IMR-90 (cell line): ENCODE data around the gene HOXC12. TPM values are rescaled to one million over a fixed set of nuclear protein-coding genes. Genes with fewer than 3 reads are reported as not detected.

ENCODE experiments used
- ATAC-seq: fragments of 200-7000 bp; cut with Tn5 transposase; 2 replicates; pipeline ENCODE4 v1.9.1; 2020; ENCODE audit warnings: low read depth, mild to moderate bottlenecking, moderate library complexity
- BruUV-seq: library from RNA; stranded (reverse); fragments of 400-500 nt; replicated peaks from 2 replicates; lab custom pipeline; 2021; lab: Mats Ljungman, UMichigan
- CTCF ChIA-PET: fragments of 300-600 bp; formaldehyde crosslinking; extraction: SDS; loops from one replicate; lab custom pipeline; 2021; ENCODE audit warnings: antibody characterized with exemption; lab: Yijun Ruan, JAX
- POLR2A ChIA-PET: fragments of 300-600 bp; sonication (Branson Sonifier 250); formaldehyde crosslinking; loops from one replicate; lab custom pipeline; 2022; ENCODE audit warnings: antibody characterized with exemption; ENCODE audit not compliant: unreplicated experiment; lab: Charles Lee
- DNase-seq: peaks from one replicate; pipeline ENCODE4 v3.0.0; 2013
- H2AFZ ChIP-seq: replicated peaks from 2 replicates; pipeline ENCODE3; 2013; ENCODE audit warnings: low read length, mild to moderate bottlenecking; ENCODE audit not compliant: poor library complexity
- H2AK5ac ChIP-seq: 2 replicates; pipeline ENCODE4 v1.6.1; 2013; ENCODE audit warnings: low read depth, low read length, inconsistent platforms
- H2AK9ac ChIP-seq: replicated peaks from 2 replicates; pipeline ENCODE3; 2013; ENCODE audit warnings: mild to moderate bottlenecking, low read depth, low read length, moderate library complexity; ENCODE audit not compliant: poor library complexity
- H2BK120ac ChIP-seq: 2 replicates; pipeline ENCODE4 v1.6.1; 2013; ENCODE audit warnings: low read depth, low read length, inconsistent platforms
- H2BK15ac ChIP-seq: 3 replicates; pipeline ENCODE4 v1.6.1; 2013; ENCODE audit warnings: low read depth, low read length, inconsistent platforms
- H2BK20ac ChIP-seq: 2 replicates; pipeline ENCODE4 v1.6.1; 2013; ENCODE audit warnings: low read depth, mild to moderate bottlenecking, inconsistent platforms, low read length, moderate library complexity
- H2BK5ac ChIP-seq: 2 replicates; pipeline ENCODE4 v1.6.1; 2013; ENCODE audit warnings: mild to moderate bottlenecking, low read depth, low read length, inconsistent platforms; ENCODE audit not compliant: poor library complexity, severe bottlenecking
- H3K14ac ChIP-seq: replicated peaks from 2 replicates; pipeline ENCODE4 v1.6.1; 2013; ENCODE audit warnings: low read depth, low read length, inconsistent platforms
- H3K18ac ChIP-seq: 2 replicates; pipeline ENCODE4 v1.6.1; 2013; ENCODE audit warnings: low read depth, low read length, control low read depth
- H3K23ac ChIP-seq: 2 replicates; pipeline ENCODE4 v1.6.1; 2013; ENCODE audit warnings: low read depth, low read length, inconsistent platforms
- H3K27ac ChIP-seq: 2 replicates; pipeline ENCODE4 v1.5.1; 2013; ENCODE audit warnings: mild to moderate bottlenecking, control low read depth, low read length; ENCODE audit not compliant: insufficient read depth
- H3K27me3 ChIP-seq: 2 replicates; pipeline ENCODE4 v1.6.1; 2013; ENCODE audit warnings: low read length; ENCODE audit not compliant: control insufficient read depth, insufficient read depth
- H3K36me3 ChIP-seq: 2 replicates; pipeline ENCODE4 v1.6.1; 2013; ENCODE audit warnings: low read length, mixed read lengths; ENCODE audit not compliant: control insufficient read depth, insufficient read depth
- H3K4ac ChIP-seq: 2 replicates; pipeline ENCODE4 v1.6.1; 2013; ENCODE audit warnings: low read depth, low read length, inconsistent platforms
- H3K4me1 ChIP-seq: 2 replicates; pipeline ENCODE4 v1.6.1; 2013; ENCODE audit warnings: low read length, mixed read lengths; ENCODE audit not compliant: control insufficient read depth, insufficient read depth
- H3K4me2 ChIP-seq: 2 replicates; pipeline ENCODE4 v1.6.1; 2013; ENCODE audit warnings: low read depth, mild to moderate bottlenecking, control low read depth, low read length, moderate library complexity
- H3K4me3 ChIP-seq: 2 replicates; pipeline ENCODE4 v1.5.1; 2013; ENCODE audit warnings: low read depth, mild to moderate bottlenecking, control low read depth, low read length, moderate library complexity; ENCODE audit not compliant: insufficient read depth
- H3K56ac ChIP-seq: 2 replicates; pipeline ENCODE4 v1.6.1; 2013; ENCODE audit warnings: low read length, inconsistent platforms; ENCODE audit not compliant: insufficient read depth; ENCODE audit errors: extremely low read depth
- H3K79me1 ChIP-seq, 2 experiments: 2 replicates each; pipeline ENCODE4 v1.6.1; 2013; ENCODE audit warnings: low read length in 2 of 2, inconsistent platforms in 1 of 2, low read depth in 1 of 2
- H3K9ac ChIP-seq: 2 replicates; pipeline ENCODE4 v1.6.1; 2013; ENCODE audit warnings: low read depth, low read length, control low read depth
- H3K9me1 ChIP-seq: 2 replicates; pipeline ENCODE4 v1.6.1; 2013; ENCODE audit warnings: low read length, inconsistent platforms; ENCODE audit not compliant: insufficient read depth
- H3K9me3 ChIP-seq: 2 replicates; pipeline ENCODE4 v1.6.1; 2013; ENCODE audit warnings: low read length; ENCODE audit not compliant: control insufficient read depth, insufficient read depth
- H4K20me1 ChIP-seq: 2 replicates; pipeline ENCODE4 v1.6.1; 2013; ENCODE audit warnings: low read length, inconsistent platforms; ENCODE audit not compliant: insufficient read depth
- H4K5ac ChIP-seq: 2 replicates; pipeline ENCODE4 v1.6.1; 2013; ENCODE audit warnings: mild to moderate bottlenecking, low read depth, low read length, control low read depth
- H4K8ac ChIP-seq, 2 experiments: 2 replicates each; pipeline ENCODE4 v1.6.1; 2013; ENCODE audit warnings: low read depth in 2 of 2, low read length in 2 of 2, control low read depth in 1 of 2, inconsistent platforms in 1 of 2
- H4K91ac ChIP-seq: 2 replicates; pipeline ENCODE4 v1.6.1; 2013; ENCODE audit warnings: low read depth, low read length, inconsistent platforms; ENCODE audit not compliant: insufficient read depth
- BHLHE40 ChIP-seq: fragments of 150-350 bp; IDR thresholded peaks from 2 replicates; pipeline ENCODE4 v1.6.1; 2016; ENCODE audit warnings: mild to moderate bottlenecking, low read depth, low read length
- CEBPB ChIP-seq: IDR thresholded peaks from 2 replicates; pipeline ENCODE4 v1.6.1; 2012; ENCODE audit warnings: low read depth, low read length, improper control_type of control experiment
- CHD1 ChIP-seq: IDR thresholded peaks from 2 replicates; pipeline ENCODE4 v1.6.1; 2012; ENCODE audit warnings: low read depth, low read length, improper control_type of control experiment
- CTCF ChIP-seq: conservative IDR thresholded peaks from 2 replicates; pipeline ENCODE4 v1.5.1; 2012; ENCODE audit warnings: mild to moderate bottlenecking, low read depth, low read length, improper control_type of control experiment
- ELK1 ChIP-seq: fragments of 150-350 bp; IDR thresholded peaks from 2 replicates; pipeline ENCODE4 v1.6.1; 2016; ENCODE audit warnings: low read depth, mild to moderate bottlenecking, low read length, moderate library complexity, borderline replicate concordance
- FOS ChIP-seq: fragments of 150-350 bp; IDR thresholded peaks from 2 replicates; pipeline ENCODE4 v1.6.1; 2016; ENCODE audit warnings: low read depth, low read length
- MAFK ChIP-seq: IDR thresholded peaks from 2 replicates; pipeline ENCODE4 v1.6.1; 2012; ENCODE audit warnings: low read depth, low read length, improper control_type of control experiment
- MAZ ChIP-seq: IDR thresholded peaks from 2 replicates; pipeline ENCODE4 v1.6.1; 2012; ENCODE audit warnings: low read depth, mild to moderate bottlenecking, low read length, improper control_type of control experiment, moderate library complexity, borderline replicate concordance
- MXI1 ChIP-seq: IDR thresholded peaks from 2 replicates; pipeline ENCODE4 v1.6.1; 2012; ENCODE audit warnings: low read depth, mild to moderate bottlenecking, low read length, moderate library complexity, borderline replicate concordance
- NFE2L2 ChIP-seq: fragments of 150-350 bp; IDR thresholded peaks from 2 replicates; pipeline ENCODE4 v1.6.1; 2016; ENCODE audit warnings: low read depth, mild to moderate bottlenecking, low read length
- POLR2A ChIP-seq: IDR thresholded peaks from 2 replicates; pipeline ENCODE4 v1.6.1; 2012; ENCODE audit warnings: mild to moderate bottlenecking, low read depth, low read length
- RAD21 ChIP-seq: IDR thresholded peaks from 2 replicates; pipeline ENCODE4 v1.6.1; 2012; ENCODE audit warnings: low read length, improper control_type of control experiment
- RCOR1 ChIP-seq: IDR thresholded peaks from 2 replicates; pipeline ENCODE4 v1.6.1; 2012; ENCODE audit warnings: mild to moderate bottlenecking, low read length, improper control_type of control experiment; ENCODE audit not compliant: insufficient replicate concordance
- RFX5 ChIP-seq: IDR thresholded peaks from 2 replicates; pipeline ENCODE4 v1.8.0; 2012; ENCODE audit warnings: low read depth, mild to moderate bottlenecking, low read length, moderate library complexity
- WGBS, 2 experiments: methylation state at CpG; one replicate each; pipeline versions ENCODE4 v1.1.5 to v1.1.7; 2013; ENCODE audit warnings: missing lambda C conversion rate in 2 of 2; ENCODE audit not compliant: insufficient read length in 1 of 2; ENCODE audit errors: extremely low coverage in 2 of 2; 5-methylcytosine and 5-hydroxymethylcytosine counted together
- dilution Hi-C: fragments of 300-500 bp; cut with HindIII; formaldehyde crosslinking; loops from one replicate; pipeline ENCODE4 v1.14.3; 2018; ENCODE audit warnings: low sequenced_read_pairs; ENCODE audit not compliant: unreplicated experiment
- in situ Hi-C: fragments of 300-500 bp; cut with MboI; formaldehyde crosslinking; loops from 3 replicates; pipeline ENCODE4 v1.14.3; 2019; ENCODE audit warnings: low sequenced_read_pairs, inconsistent platforms, mixed read lengths
- intact Hi-C: fragments of 100-400 bp; cut with micrococcal nuclease; formaldehyde crosslinking; loops from 2 replicates; pipeline ENCODE4 v1.10.0; 2022
- polyA plus RNA-seq, 3 experiments: library from polyadenylated mRNA; depleted of rRNA; stranded (reverse); fragments of >200 nt; gene quantifications; 2 replicates each; pipeline ENCODE4 v1.2.3, GENCODE V29; 2012; ENCODE audit warnings: low replicate concordance in 1 of 3
- total RNA-seq: library from RNA; depleted of rRNA; stranded (reverse); fragments of >200 nt; gene quantifications from 2 replicates; pipeline ENCODE4 v1.2.3, GENCODE V29; 2012
- TF ChIP-seq, protein P1 (sequence below): fragments of 150-350 bp; IDR thresholded peaks from 2 replicates; pipeline ENCODE4 v1.6.1; 2017; ENCODE audit warnings: mild to moderate bottlenecking, antibody characterized with exemption, low read length, low read depth

Gene HOXC12
- total and polyA plus RNA-seq, 2 of the 4 experiments (the other 2 are of a cell fraction), result not detected

- H4K91ac ChIP-seq, result no peak overlapping the region
- no peak overlapping the region for H2AK5ac ChIP-seq
- H4K20me1 ChIP-seq, result no peaks in the 10 kb centered on the region; the same call in 1 of the 2 replicates
- H3K4me1 ChIP-seq, result 0 out of 2 replicates have a peak, but pooled peaks cover 2% of the 10 kb centered on the region
- POLR2A ChIA-PET, result interaction anchor here (0.6 kb wide), 1 partner anchor 249 kb away, joined by 3 read pairs; no protein-coding TSS in a partner anchor
- no peak overlapping the region for H2AK9ac ChIP-seq
- H3K9me1 ChIP-seq, result no peaks in the 10 kb centered on the region
- H3K4ac ChIP-seq, result no peak overlapping the region
- H2BK5ac ChIP-seq, result no peak overlapping the region
- no peak for DNase-seq
- ATAC-seq, result no peak
- H3K9ac ChIP-seq, result no peak overlapping the region
- CTCF ChIA-PET, result no interaction called here
- H2AFZ ChIP-seq, result no peak overlapping the region
- peaks cover 96% of the 10 kb centered on the region for H3K27me3 ChIP-seq
- no peak overlapping the region for H3K56ac ChIP-seq
- 0% methylated on average over 12 of the region's 50 CpGs; no CpG with 5 or more reads in 1 of the 2 experiments for WGBS, 2 experiments
- dilution Hi-C loops, result no loop called here
- in situ Hi-C loops, result no loop called here
- H3K4me2 ChIP-seq, result no peak overlapping the region
- no peak overlapping the region for H3K23ac ChIP-seq
- no peak overlapping the region for H3K14ac ChIP-seq
- no TSS peak for BruUV-seq
- intact Hi-C loops, result loop anchor here (5.0 kb wide), 1 partner anchor 219 kb away; no protein-coding TSS in a partner anchor
- H3K27ac ChIP-seq, result no peak overlapping the region
- H2BK20ac ChIP-seq, result no peak overlapping the region
- H3K9me3 ChIP-seq, result peaks cover 5% of the 10 kb centered on the region
- H3K79me1 ChIP-seq, result no peaks in the 10 kb centered on the region
- no peak overlapping the region for H2BK15ac ChIP-seq
- no peaks in the 10 kb centered on the region for H3K36me3 ChIP-seq
- no peak overlapping the region for H3K4me3 ChIP-seq
- no peak overlapping the region for H3K18ac ChIP-seq
- no peak overlapping the region for H4K5ac ChIP-seq
- no peak overlapping the region for H4K8ac ChIP-seq
- H2BK120ac ChIP-seq, result no peak overlapping the region
- TF ChIP-seq RFX5 (no peak), POLR2A (no peak), CTCF (no peak), MAZ (no peak), NFE2L2 (no peak), ELK1 (no peak), MAFK (no peak), BHLHE40 (no peak), CEBPB (no peak), MXI1 (no peak), RAD21 (no peak), FOS (no peak), RCOR1 (no peak), CHD1 (no peak)
- TF ChIP-seq, protein P1, sequence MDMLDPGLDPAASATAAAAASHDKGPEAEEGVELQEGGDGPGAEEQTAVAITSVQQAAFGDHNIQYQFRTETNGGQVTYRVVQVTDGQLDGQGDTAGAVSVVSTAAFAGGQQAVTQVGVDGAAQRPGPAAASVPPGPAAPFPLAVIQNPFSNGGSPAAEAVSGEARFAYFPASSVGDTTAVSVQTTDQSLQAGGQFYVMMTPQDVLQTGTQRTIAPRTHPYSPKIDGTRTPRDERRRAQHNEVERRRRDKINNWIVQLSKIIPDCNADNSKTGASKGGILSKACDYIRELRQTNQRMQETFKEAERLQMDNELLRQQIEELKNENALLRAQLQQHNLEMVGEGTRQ, result no peak
These were observed 31.4 kb downstream of the HOXC12 start for GRCh38 chr12:53985994-53986685.
